ENCODE data around the gene PLXDC2.

- TF ChIP-seq POLR2A (IDR thresholded peaks at IDR 0.05) = no peak
- no peak for TF ChIP-seq CTCF (IDR thresholded peaks at IDR 0.05)
These were observed 217.2 kb downstream of the PLXDC2 start for GRCh38 chr10:20033476-20033875.

All from vagina (tissue), 2 donors.